ENCODE measurements around the gene VIPR2.

VIPR2 gene

GRCh38 chr7:159108941-159109652 lies 35.6 kb downstream of the VIPR2 start:
- no peaks in the 10 kb centered on the region for H3K9me2 ChIP-seq (replicated peaks; ENCODE audit: control insufficient read depth, low read length)
- peaks cover 4% of the 10 kb centered on the region; the same call in 1 of the 2 replicates for H3K27me3 ChIP-seq (ENCODE audit: control insufficient read depth, low read length)
- no peak overlapping the region for H3K27ac ChIP-seq (ENCODE audit: low read depth, low read length)
- H3K9me3 ChIP-seq (ENCODE audit: control insufficient read depth, insufficient read depth, low read length): no peaks in the 10 kb centered on the region
- H3F3A ChIP-seq (ENCODE audit: control insufficient read depth, insufficient read depth): no peaks in the 10 kb centered on the region
- H3K4me1 ChIP-seq (ENCODE audit: control insufficient read depth, low read length): no peaks in the 10 kb centered on the region
- TF ChIP-seq EZH2phosphoT487 (IDR thresholded peaks at IDR 0.05; ENCODE audit: borderline replicate concordance, low read length) (no peak), CTCF (IDR thresholded peaks at IDR 0.05; ENCODE audit: low read depth, low read length, poor library complexity, severe bottlenecking) (no peak)
- H3K79me2 ChIP-seq (ENCODE audit: control insufficient read depth, low read length): no peaks in the 10 kb centered on the region
- H3K36me3 ChIP-seq (ENCODE audit: control insufficient read depth, low read length): no peaks in the 10 kb centered on the region
- H4K20me1 ChIP-seq (ENCODE audit: control insufficient read depth, insufficient read depth, low read depth, low read length): no peaks in the 10 kb centered on the region
- no peak overlapping the region for H3K4me3 ChIP-seq (ENCODE audit: low read length)
- H3K4me2 ChIP-seq (ENCODE audit: low read length): no peak overlapping the region

GRCh38 chr7:159108491-159108890 lies 36.2 kb downstream of the VIPR2 start:
- Histone ChIP-seq H3K79me2 (ENCODE audit: control insufficient read depth, low read length) (no peaks in the 10 kb centered on the region), H3K4me3 (ENCODE audit: low read length) (no peak overlapping the region), H3K27ac (ENCODE audit: low read depth, low read length) (no peak overlapping the region), H3K36me3 (ENCODE audit: control insufficient read depth, low read length) (no peaks in the 10 kb centered on the region), H3K9me2 (replicated peaks; ENCODE audit: control insufficient read depth, low read length) (no peaks in the 10 kb centered on the region), H3K4me1 (ENCODE audit: control insufficient read depth, low read length) (no peaks in the 10 kb centered on the region), H3K4me2 (ENCODE audit: low read length) (no peak overlapping the region), H4K20me1 (ENCODE audit: control insufficient read depth, insufficient read depth, low read depth, low read length) (no peaks in the 10 kb centered on the region), H3K9me3 (ENCODE audit: control insufficient read depth, insufficient read depth, low read length) (no peaks in the 10 kb centered on the region), H3K27me3 (ENCODE audit: control insufficient read depth, low read length) (peaks cover 4% of the 10 kb centered on the region; the same call in 1 of the 2 replicates), H3F3A (ENCODE audit: control insufficient read depth, insufficient read depth) (no peaks in the 10 kb centered on the region)
- TF ChIP-seq EZH2phosphoT487 (IDR thresholded peaks at IDR 0.05; ENCODE audit: borderline replicate concordance, low read length) (no peak), CTCF (IDR thresholded peaks at IDR 0.05; ENCODE audit: low read depth, low read length, poor library complexity, severe bottlenecking) (no peak)

- no peak overlapping the region for H3K4me2 ChIP-seq (ENCODE audit: low read length)
- TF ChIP-seq EZH2phosphoT487 (IDR thresholded peaks at IDR 0.05; ENCODE audit: borderline replicate concordance, low read length): no peak
- TF ChIP-seq CTCF (IDR thresholded peaks at IDR 0.05; ENCODE audit: low read depth, low read length, poor library complexity, severe bottlenecking): no peak
- no peak overlapping the region for H3K27ac ChIP-seq (ENCODE audit: low read depth, low read length)
Measured at GRCh38 chr7:159107161-159107892, 37.3 kb downstream of the VIPR2 start.

More at GRCh38 chr7:159107161-159107892, 37.3 kb downstream of the VIPR2 start:
- no peaks in the 10 kb centered on the region for H3K4me1 ChIP-seq (ENCODE audit: control insufficient read depth, low read length)
- peaks cover 4% of the 10 kb centered on the region; the same call in 1 of the 2 replicates for H3K27me3 ChIP-seq (ENCODE audit: control insufficient read depth, low read length)
- H3K79me2 ChIP-seq (ENCODE audit: control insufficient read depth, low read length): no peaks in the 10 kb centered on the region
- no peaks in the 10 kb centered on the region for H3K36me3 ChIP-seq (ENCODE audit: control insufficient read depth, low read length)
- no peaks in the 10 kb centered on the region for H3K9me3 ChIP-seq (ENCODE audit: control insufficient read depth, insufficient read depth, low read length)
- no peaks in the 10 kb centered on the region for H4K20me1 ChIP-seq (ENCODE audit: control insufficient read depth, insufficient read depth, low read depth, low read length)
- H3F3A ChIP-seq (ENCODE audit: control insufficient read depth, insufficient read depth): no peaks in the 10 kb centered on the region
- H3K9me2 ChIP-seq (replicated peaks; ENCODE audit: control insufficient read depth, low read length): no peaks in the 10 kb centered on the region
- H3K4me3 ChIP-seq (ENCODE audit: low read length): no peak overlapping the region
